ENCODE data around the gene CCDC12. TPM values are rescaled to one million over a fixed set of nuclear protein-coding genes. Genes with fewer than 3 reads are reported as not detected.

Gene CCDC12
- total RNA-seq, 1 donor from 2014 or later: 30.9 TPM

- no peak for DNase-seq
These were observed 20.7 kb downstream of the CCDC12 start for GRCh38 chr3:46955801-46956259.

GRCh38 chr3:46955157-46955556 is 21.4 kb downstream of the CCDC12 start:
- no peak for DNase-seq

- DNase-seq: no peak
These were observed 22.4 kb downstream of the CCDC12 start for GRCh38 chr3:46954178-46954577.

GRCh38 chr3:46953234-46954010 is 23.1 kb downstream of the CCDC12 start:
- DNase-seq: no peak

GRCh38 chr3:46952813-46953212 is 23.7 kb downstream of the CCDC12 start:
- no peak for DNase-seq

- no peak for DNase-seq
These were observed 25.8 kb downstream of the CCDC12 start for GRCh38 chr3:46950650-46951241.

- DNase-seq: no peak
These were observed 26.4 kb downstream of the CCDC12 start for GRCh38 chr3:46950177-46950576.

- no peak for DNase-seq
These were observed 27.5 kb downstream of the CCDC12 start for GRCh38 chr3:46948830-46949671.

GRCh38 chr3:46947981-46948791 is 28.4 kb downstream of the CCDC12 start:
- DNase-seq: no peak

GRCh38 chr3:46947546-46947901 is 29.0 kb downstream of the CCDC12 start:
- no peak for DNase-seq

- no peak for DNase-seq
These were observed 29.5 kb downstream of the CCDC12 start for GRCh38 chr3:46946856-46947545.

- DNase-seq: no peak
These were observed 30.1 kb downstream of the CCDC12 start for GRCh38 chr3:46946416-46946815.

- no peak for DNase-seq
These were observed 32.4 kb downstream of the CCDC12 start for GRCh38 chr3:46944191-46944590.

GRCh38 chr3:46943237-46944187 is 33.0 kb downstream of the CCDC12 start:
- no peak for DNase-seq

GRCh38 chr3:46942481-46943236 is 33.9 kb downstream of the CCDC12 start:
- no peak for DNase-seq

- no peak for DNase-seq
These were observed 34.5 kb downstream of the CCDC12 start for GRCh38 chr3:46942076-46942475.

GRCh38 chr3:46939578-46940445 is 36.7 kb downstream of the CCDC12 start:
- no peak for DNase-seq

- DNase-seq: no peak
These were observed 38.4 kb downstream of the CCDC12 start for GRCh38 chr3:46938118-46938517.
